Sigmoid colon (tissue), 7 donors: ENCODE data around the gene USP54. TPM values are rescaled to one million over a fixed set of nuclear protein-coding genes. Genes with fewer than 3 reads are reported as not detected.

Experiments
- DNase-seq: peaks from one replicate; pipeline ENCODE4 v3.0.0-alpha.2; 2019
- H3K27ac ChIP-seq, 4 donors: fragments of 200-600 bp; sonication (generic); one replicate each; pipeline ENCODE4 v1.5.1; 2016 to 2019; ENCODE audit warnings: mild to moderate bottlenecking in 1 of 4
- H3K27me3 ChIP-seq, 3 donors: fragments of 200-600 bp; sonication (generic); one replicate each; pipeline ENCODE4 v1.5.1; 2019; ENCODE audit warnings: mild to moderate bottlenecking in 1 of 3
- H3K36me3 ChIP-seq, 4 donors: fragments of 200-600 bp; sonication (generic); one replicate each; pipeline ENCODE4 v1.5.1; 2016 to 2019
- H3K4me1 ChIP-seq, 4 donors: fragments of 200-600 bp; sonication (generic); one replicate each; pipeline ENCODE4 v1.5.1; 2017 to 2019
- H3K4me3 ChIP-seq, 4 donors: fragments of 200-600 bp; sonication (generic); one replicate each; pipeline ENCODE4 v1.5.1; 2017 to 2019; ENCODE audit warnings: mild to moderate bottlenecking in 2 of 4, moderate library complexity in 1 of 4
- H3K9me3 ChIP-seq, 4 donors: fragments of 200-600 bp in 3 of 4; sonication (generic) in 3 of 4; one replicate each; pipeline versions ENCODE4 v1.5.1 to v1.6.1; 2013 to 2019
- EP300 ChIP-seq, 4 donors: sonication (generic); formaldehyde crosslinking; IDR thresholded peaks; one replicate each; pipeline ENCODE4 v1.6.1; 2017; ENCODE audit warnings: antibody characterized with exemption in 4 of 4
- POLR2A ChIP-seq, 2 donors: fragments of 450-650 bp; IDR thresholded peaks; one replicate each; pipeline ENCODE4 v1.6.1; 2016; ENCODE audit warnings: antibody characterized with exemption in 2 of 2, mild to moderate bottlenecking in 2 of 2, moderate library complexity in 2 of 2
- POLR2AphosphoS5 ChIP-seq, 4 donors: sonication (generic); formaldehyde crosslinking; IDR thresholded peaks; one replicate each; pipeline ENCODE4 v1.6.1; 2017; ENCODE audit warnings: antibody characterized with exemption in 4 of 4
- WGBS, 2 donors: extraction: QIAGEN DNeasy Blood & Tissue Kit; methylation state at CpG; one replicate each; pipeline ENCODE4 v1.1.7; 2013; 5-methylcytosine and 5-hydroxymethylcytosine counted together
- intact Hi-C: fragments of 100-400 bp; cut with DNase I; formaldehyde crosslinking; loops from one replicate; pipeline ENCODE4 v1.15.1; 2023
- polyA plus RNA-seq, 3 donors: library from polyadenylated mRNA; stranded (reverse); fragments of 200-250 nt; gene quantifications; one replicate each; pipeline ENCODE4 v1.2.3, GENCODE V29; 2013
- total RNA-seq, 4 donors: library from RNA; depleted of rRNA; stranded (reverse); fragments of >200 nt; gene quantifications; one replicate each; pipeline ENCODE4 v1.1.0, GENCODE V29; 2016
- TF ChIP-seq, protein P1 (sequence below), 4 experiments: fragments of 450-650 bp in 3 of 4; fragments of 200-600 bp in 1 of 4; IDR thresholded peaks; one replicate each; pipeline ENCODE4 v1.5.1; 2016 to 2019; ENCODE audit warnings: antibody characterized with exemption in 4 of 4, mild to moderate bottlenecking in 3 of 4, moderate library complexity in 2 of 4
- donor health status: healthy with polysubstance abuse.
- donor health status: Bipolar disorder and iron deficiency.
- donor health status: healthy.

Gene USP54
- total and polyA plus RNA-seq, 7 donors, result 14.4 to 71.2 (median 30.8) TPM

DNA sequence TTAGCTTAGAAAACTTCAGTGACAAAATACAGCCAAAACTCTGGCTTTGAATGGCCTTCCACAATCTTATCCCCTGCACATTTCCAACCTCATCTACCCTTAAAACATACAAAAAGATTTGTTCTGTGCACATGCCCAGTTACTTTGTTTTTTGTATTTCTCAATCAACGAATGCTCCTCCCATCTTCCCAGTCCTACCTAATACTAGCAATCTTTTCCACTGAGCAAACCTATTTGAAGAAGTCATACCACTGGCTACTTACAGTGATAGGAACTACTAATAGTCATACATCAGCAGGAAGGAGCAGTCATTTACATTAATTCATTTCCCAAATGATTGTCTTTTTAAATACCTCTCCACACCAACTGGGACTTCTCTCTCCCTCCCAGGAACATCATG is 2.5 kb downstream of the USP54 start:
- H3K9me3 ChIP-seq, result no peaks in the 10 kb centered on the region
- peaks cover 0 to 38% (median 27%) of the 10 kb centered on the region in 4 donors for H3K4me1 ChIP-seq
- H3K36me3 ChIP-seq, result no peaks in the 10 kb centered on the region
- H3K4me3 ChIP-seq, result no peak overlapping the region
- DNase-seq, result no peak
- TF ChIP-seq EP300 (IDR thresholded peaks at IDR 0.05) (no peak), POLR2A (IDR thresholded peaks at IDR 0.05) (no peak), POLR2AphosphoS5 (IDR thresholded peaks at IDR 0.05) (no peak)
- TF ChIP-seq, protein P1, sequence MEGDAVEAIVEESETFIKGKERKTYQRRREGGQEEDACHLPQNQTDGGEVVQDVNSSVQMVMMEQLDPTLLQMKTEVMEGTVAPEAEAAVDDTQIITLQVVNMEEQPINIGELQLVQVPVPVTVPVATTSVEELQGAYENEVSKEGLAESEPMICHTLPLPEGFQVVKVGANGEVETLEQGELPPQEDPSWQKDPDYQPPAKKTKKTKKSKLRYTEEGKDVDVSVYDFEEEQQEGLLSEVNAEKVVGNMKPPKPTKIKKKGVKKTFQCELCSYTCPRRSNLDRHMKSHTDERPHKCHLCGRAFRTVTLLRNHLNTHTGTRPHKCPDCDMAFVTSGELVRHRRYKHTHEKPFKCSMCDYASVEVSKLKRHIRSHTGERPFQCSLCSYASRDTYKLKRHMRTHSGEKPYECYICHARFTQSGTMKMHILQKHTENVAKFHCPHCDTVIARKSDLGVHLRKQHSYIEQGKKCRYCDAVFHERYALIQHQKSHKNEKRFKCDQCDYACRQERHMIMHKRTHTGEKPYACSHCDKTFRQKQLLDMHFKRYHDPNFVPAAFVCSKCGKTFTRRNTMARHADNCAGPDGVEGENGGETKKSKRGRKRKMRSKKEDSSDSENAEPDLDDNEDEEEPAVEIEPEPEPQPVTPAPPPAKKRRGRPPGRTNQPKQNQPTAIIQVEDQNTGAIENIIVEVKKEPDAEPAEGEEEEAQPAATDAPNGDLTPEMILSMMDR (IDR thresholded peaks at IDR 0.05), result no peak
- intact Hi-C loops, result no loop called here
- H3K27me3 ChIP-seq, result no peaks in the 10 kb centered on the region
- peak overlapping the region in 1 of 4 donors; percentile 23 for H3K27ac ChIP-seq
- 67 to 86% methylated on average over 1 of the region's 1 CpG for WGBS, 2 donors

DNA sequence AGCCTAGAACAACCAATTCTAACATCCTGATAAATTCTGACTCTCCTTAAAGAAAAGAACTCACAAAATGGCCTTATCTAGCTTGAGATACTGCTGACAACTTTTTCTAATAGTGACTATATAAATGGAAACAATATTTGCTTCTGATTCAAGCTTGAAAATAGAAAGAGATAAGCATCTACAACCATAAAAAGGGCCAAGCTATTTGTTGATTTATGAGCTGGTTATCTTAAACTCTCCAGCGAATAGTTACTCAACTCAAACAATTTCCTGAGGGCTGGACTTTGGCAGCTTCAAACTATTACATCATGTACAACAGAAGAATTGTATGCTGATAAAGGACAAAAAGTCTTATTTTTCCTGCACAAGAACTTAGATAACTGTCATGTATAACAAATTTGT is 4.6 kb downstream of the USP54 start:
- H3K9me3 ChIP-seq, result no peaks in the 10 kb centered on the region
- intact Hi-C loops, result no loop called here
- no peak for DNase-seq
- H3K4me1 ChIP-seq, result peaks cover 0 to 30% (median 25%) of the 10 kb centered on the region in 4 donors
- TF ChIP-seq, protein P1 (IDR thresholded peaks at IDR 0.05), result no peak
- peak; percentile 19 to 60 (median 44) for TF ChIP-seq POLR2AphosphoS5 (IDR thresholded peaks at IDR 0.05)
- no peaks in the 10 kb centered on the region for H3K36me3 ChIP-seq
- 2 to 21% methylated on average over 1 of the region's 1 CpG for WGBS, 2 donors
- no peaks in the 10 kb centered on the region for H3K27me3 ChIP-seq
- H3K4me3 ChIP-seq, result no peak overlapping the region
- H3K27ac ChIP-seq, result peak overlapping the region; percentile 57 to 79 (median 72)

DNA sequence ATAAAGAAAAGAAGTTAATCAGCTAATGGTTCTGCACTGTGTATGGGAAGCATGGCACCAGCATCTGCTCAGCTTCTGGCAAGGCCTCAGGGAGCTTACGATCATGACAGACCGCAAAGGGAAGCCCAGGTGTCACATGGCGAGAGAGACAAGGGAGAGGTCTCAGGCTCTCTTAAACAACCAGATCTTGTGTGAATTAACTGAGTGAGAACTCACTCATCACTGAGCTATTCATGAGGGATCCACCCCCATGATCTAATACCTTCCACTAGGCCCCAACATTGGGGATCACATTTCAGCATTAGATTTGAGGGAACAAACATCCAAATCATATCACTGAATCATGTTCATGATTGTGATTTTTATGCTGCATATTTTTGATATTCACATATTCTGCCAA is 5.8 kb downstream of the USP54 start:
- intact Hi-C loops, result no loop called here
- H3K27me3 ChIP-seq, result no peaks in the 10 kb centered on the region
- DNase-seq, result no peak
- H3K27ac ChIP-seq, result peak overlapping the region; percentile 46 to 79 (median 72)
- no peaks in the 10 kb centered on the region for H3K9me3 ChIP-seq
- 96 to 99% methylated on average over 3 of the region's 3 CpGs for WGBS, 2 donors
- H3K4me3 ChIP-seq, result no peak overlapping the region
- H3K36me3 ChIP-seq, result no peaks in the 10 kb centered on the region
- TF ChIP-seq POLR2AphosphoS5 (IDR thresholded peaks at IDR 0.05), result no peak
- TF ChIP-seq, protein P1 (IDR thresholded peaks at IDR 0.05), result no peak
- H3K4me1 ChIP-seq, result peaks cover 0 to 24% (median 18%) of the 10 kb centered on the region in 4 donors

- DNase-seq, result no peak
- 92 to 95% methylated on average over 2 of the region's 2 CpGs for WGBS, 2 donors
- H3K4me1 ChIP-seq, result peaks cover 0 to 24% (median 18%) of the 10 kb centered on the region in 4 donors
Observed at GRCh38 chr10:73584737-73585136, 6.4 kb downstream of the USP54 start.

More at GRCh38 chr10:73584737-73585136, 6.4 kb downstream of the USP54 start:
- Histone ChIP-seq H3K27me3 (no peaks in the 10 kb centered on the region), H3K9me3 (no peaks in the 10 kb centered on the region), H3K4me3 (no peak overlapping the region), H3K36me3 (no peaks in the 10 kb centered on the region), H3K27ac (peak overlapping the region in 3 of 4 donors; percentile 46 to 79 (median 75))
- intact Hi-C loops, result no loop called here
- no peak for TF ChIP-seq POLR2AphosphoS5 (IDR thresholded peaks at IDR 0.05)
- TF ChIP-seq, protein P1 (IDR thresholded peaks at IDR 0.05), result no peak
- TF ChIP-seq EP300 (IDR thresholded peaks at IDR 0.05), result no peak
- no peak for TF ChIP-seq POLR2A (IDR thresholded peaks at IDR 0.05)
